Measurements from ENCODE around the gene KRT36.

DNA sequence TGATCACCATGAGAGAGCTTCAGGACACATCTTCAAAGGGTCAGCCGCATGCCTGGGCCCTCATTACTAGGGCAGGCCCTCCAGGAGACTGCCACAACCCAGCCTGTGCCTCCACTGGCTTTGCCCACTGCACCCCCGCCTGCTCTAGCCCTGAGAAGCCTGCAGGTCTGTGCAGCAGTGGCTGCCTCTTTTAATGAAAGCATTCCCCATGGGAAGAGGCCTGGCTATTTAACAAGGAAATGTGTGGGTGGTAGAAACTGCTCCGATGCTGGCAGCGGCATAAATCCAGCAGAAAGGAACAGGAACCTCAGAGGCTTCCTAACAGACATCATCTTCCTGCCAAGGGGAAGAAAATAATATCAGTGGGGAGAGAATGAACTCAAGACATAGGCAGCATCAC lies 22.1 kb downstream of the KRT36 start:
- TF ChIP-seq, protein P1, sequence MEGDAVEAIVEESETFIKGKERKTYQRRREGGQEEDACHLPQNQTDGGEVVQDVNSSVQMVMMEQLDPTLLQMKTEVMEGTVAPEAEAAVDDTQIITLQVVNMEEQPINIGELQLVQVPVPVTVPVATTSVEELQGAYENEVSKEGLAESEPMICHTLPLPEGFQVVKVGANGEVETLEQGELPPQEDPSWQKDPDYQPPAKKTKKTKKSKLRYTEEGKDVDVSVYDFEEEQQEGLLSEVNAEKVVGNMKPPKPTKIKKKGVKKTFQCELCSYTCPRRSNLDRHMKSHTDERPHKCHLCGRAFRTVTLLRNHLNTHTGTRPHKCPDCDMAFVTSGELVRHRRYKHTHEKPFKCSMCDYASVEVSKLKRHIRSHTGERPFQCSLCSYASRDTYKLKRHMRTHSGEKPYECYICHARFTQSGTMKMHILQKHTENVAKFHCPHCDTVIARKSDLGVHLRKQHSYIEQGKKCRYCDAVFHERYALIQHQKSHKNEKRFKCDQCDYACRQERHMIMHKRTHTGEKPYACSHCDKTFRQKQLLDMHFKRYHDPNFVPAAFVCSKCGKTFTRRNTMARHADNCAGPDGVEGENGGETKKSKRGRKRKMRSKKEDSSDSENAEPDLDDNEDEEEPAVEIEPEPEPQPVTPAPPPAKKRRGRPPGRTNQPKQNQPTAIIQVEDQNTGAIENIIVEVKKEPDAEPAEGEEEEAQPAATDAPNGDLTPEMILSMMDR (optimal IDR thresholded peaks at IDR 0.05 in 1 of 3, IDR thresholded peaks at IDR 0.05 in 1 of 3, conservative IDR thresholded peaks at IDR 0.05 in 1 of 3; ENCODE audit: extremely low read depth in 1 of 3, insufficient read depth in 2 of 3, low read length in 3 of 3), result no peak
- no peak for TF ChIP-seq EZH2 (IDR thresholded peaks at IDR 0.05; ENCODE audit: low read length)
